Thymus (tissue), 11 donors: ENCODE results near the gene CIAPIN1. TPM values are rescaled to one million over a fixed set of nuclear protein-coding genes. Genes with fewer than 3 reads are reported as not detected.
"Not testable (repeated sequence)": the region's sequence is repeated elsewhere in the genome, so short reads cannot be mapped to it uniquely, and the experiment has no call there.

Experiments used
- DNase-seq, 9 donors: peaks; one replicate each; pipeline ENCODE4 v3.0.0-alpha.2; 2013; ENCODE audit warnings: low spot score in 9 of 9, low read depth in 6 of 9, missing footprints in 1 of 9
- H3K27ac ChIP-seq, 2 donors: one replicate each; pipeline ENCODE4 v1.5.1; 2013; ENCODE audit warnings: control low read depth in 1 of 2, low read depth in 1 of 2, low read length in 1 of 2, mild to moderate bottlenecking in 1 of 2, moderate library complexity in 1 of 2
- H3K27me3 ChIP-seq, 2 donors: one replicate each; pipeline ENCODE4 v1.5.1; 2013; ENCODE audit warnings: low read length in 1 of 2; ENCODE audit not compliant: control insufficient read depth in 2 of 2, insufficient read depth in 1 of 2
- H3K36me3 ChIP-seq, 2 donors: one replicate each; pipeline ENCODE4 v1.5.1; 2013; ENCODE audit warnings: low read length in 1 of 2, mild to moderate bottlenecking in 1 of 2, moderate library complexity in 1 of 2; ENCODE audit not compliant: control insufficient read depth in 2 of 2, insufficient read depth in 2 of 2
- H3K4me1 ChIP-seq, 2 donors: one replicate each; pipeline ENCODE4 v1.5.1; 2013; ENCODE audit warnings: low read length in 2 of 2; ENCODE audit not compliant: control insufficient read depth in 2 of 2, insufficient read depth in 2 of 2
- H3K4me3 ChIP-seq, 2 donors: one replicate each; pipeline ENCODE4 v1.5.1; 2013; ENCODE audit warnings: low read length in 2 of 2, control low read depth in 1 of 2, mild to moderate bottlenecking in 1 of 2
- H3K9me3 ChIP-seq, 2 donors: one replicate each; pipeline ENCODE4 v1.5.1; 2013; ENCODE audit warnings: low read length in 1 of 2, mild to moderate bottlenecking in 1 of 2; ENCODE audit not compliant: control insufficient read depth in 2 of 2, insufficient read depth in 1 of 2
- WGBS: extraction: QIAGEN DNeasy Blood & Tissue Kit; methylation state at CpG from one replicate; pipeline ENCODE4 v1.1.7; 2013; 5-methylcytosine and 5-hydroxymethylcytosine counted together
- polyA plus RNA-seq: library from polyadenylated mRNA; stranded (reverse); fragments of 200-250 nt; gene quantifications from one replicate; pipeline ENCODE4 v1.2.3, GENCODE V29; 2013
- total RNA-seq: library from RNA; stranded (reverse); fragments of 120-200 nt; gene quantifications from one replicate; pipeline ENCODE4 v1.2.4, GENCODE V29; 2013
- donor health status: healthy.

CIAPIN1 gene
- total and polyA plus RNA-seq, 2 donors: 49.8 to 61.9 TPM

DNA sequence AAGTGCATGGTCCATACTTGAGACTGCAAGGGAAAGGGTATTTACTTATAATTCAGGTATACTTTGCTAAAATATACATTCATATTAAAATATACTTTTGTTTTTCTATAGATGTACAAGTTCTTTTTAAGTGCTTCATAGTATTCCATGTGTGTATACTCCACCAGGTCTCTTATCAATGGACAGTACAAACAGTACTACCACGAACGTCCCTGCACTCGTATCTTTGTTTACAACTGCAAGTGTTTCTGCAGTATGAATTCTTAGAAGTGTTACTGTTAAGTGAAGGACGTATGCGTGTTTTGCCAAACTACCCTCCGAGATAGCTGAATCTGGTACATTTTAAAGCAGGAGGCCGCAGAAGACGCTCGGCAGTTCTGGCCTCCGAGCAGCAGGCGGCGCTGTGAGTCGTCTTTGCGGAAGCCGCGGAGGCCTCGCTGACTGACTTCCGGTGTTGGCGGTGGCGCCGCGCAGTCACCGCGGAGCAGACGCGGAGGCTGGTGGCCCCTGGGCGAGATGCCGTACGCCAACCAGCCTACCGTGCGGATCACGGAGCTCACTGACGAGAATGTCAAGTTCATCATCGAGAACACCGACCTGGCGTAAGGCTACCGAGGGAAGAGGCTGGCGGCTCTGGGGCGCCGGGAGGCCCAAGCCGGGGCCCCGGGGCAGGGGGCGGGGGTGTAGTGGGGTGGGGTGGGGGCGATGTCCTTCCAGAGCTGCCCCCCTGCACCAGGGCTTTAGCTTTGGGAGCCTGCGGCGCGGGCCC is 15.2 kb upstream of the CIAPIN1 start, which contains the start of gene POLR2C:
Gene POLR2C (plus strand): TSS at position 471 of the 769 bp plus-strand sequence. CDS start 46 bp downstream, at position 517.
- Histone ChIP-seq H3K4me1 (peaks cover 10 to 11% of the 10 kb centered on the region in 2 donors), H3K27ac (peak within 1 kb of the TSS; percentile 30 to 57), H3K36me3 (peaks cover 54 to 70% of the 10 kb centered on the region in 2 donors), H3K4me3 (peak within 1 kb of the TSS; percentile 86 to 87), H3K27me3 (no peaks in the 10 kb centered on the region), H3K9me3 (no peaks in the 10 kb centered on the region)
- 4% methylated on average over 47 of the region's 47 CpGs for WGBS
- peak; percentile 76 to 95 (median 89) for DNase-seq

DNA sequence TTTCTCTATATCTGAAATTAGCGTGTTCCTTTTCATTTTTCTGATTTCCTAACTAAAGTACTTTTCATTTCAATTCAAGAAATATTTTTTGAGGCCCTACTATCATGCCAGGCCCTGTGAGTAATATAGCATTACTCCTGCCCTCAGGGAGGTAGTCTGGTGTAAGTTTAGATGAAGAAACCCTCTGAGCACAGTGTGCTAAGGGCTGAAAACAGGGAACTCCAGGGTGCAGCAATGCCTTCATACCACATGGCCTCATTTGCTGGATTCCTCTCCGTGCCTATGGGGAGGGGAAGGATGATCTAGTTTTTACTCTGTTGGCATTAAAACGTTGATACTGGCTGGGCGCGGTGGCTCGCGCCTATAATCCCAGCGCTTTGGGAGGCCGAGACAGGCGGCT is 4.8 kb upstream of the CIAPIN1 start:
- Histone ChIP-seq H3K4me3 (no peak overlapping the region), H3K27me3 (no peaks in the 10 kb centered on the region), H3K27ac (no peak overlapping the region), H3K36me3 (peaks cover 44 to 48% of the 10 kb centered on the region in 2 donors), H3K9me3 (no peaks in the 10 kb centered on the region), H3K4me1 (peaks cover 2 to 5% of the 10 kb centered on the region in 2 donors)
- WGBS: 97% methylated on average over 10 of the region's 10 CpGs
- DNase-seq: no peak

DNA sequence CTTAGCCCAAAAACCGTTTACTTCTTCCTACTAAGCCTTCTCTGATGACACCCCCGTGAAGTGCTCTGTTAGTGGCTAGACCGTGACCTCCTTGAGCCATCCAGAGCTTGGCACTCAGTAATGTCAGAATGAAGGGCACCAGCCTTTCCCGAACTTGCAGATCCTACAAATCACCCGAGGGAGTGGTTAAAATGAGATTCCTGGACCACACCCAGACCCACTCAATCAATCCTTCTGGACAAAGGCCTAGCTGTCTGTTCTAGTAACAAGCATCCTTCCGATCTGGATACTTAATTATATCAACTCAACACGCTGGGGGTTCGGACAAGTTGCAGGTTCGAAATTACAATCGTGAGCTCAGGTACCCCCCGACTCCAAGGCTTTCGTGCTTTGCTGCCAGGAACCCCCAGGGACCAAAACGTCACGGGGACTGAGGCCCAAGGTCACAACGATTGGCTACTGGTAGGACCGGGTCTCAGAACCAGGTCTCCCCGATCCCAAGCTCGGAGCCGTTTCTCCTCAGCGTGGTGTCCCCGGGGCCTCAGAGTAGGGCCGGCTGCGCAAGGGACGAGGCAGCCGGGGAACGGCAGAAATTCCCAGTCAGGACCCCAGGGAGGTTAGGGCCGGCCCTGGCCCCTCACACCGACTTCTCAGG is 527 bp downstream of the CIAPIN1 start:
- no peaks in the 10 kb centered on the region for H3K9me3 ChIP-seq
- H3K36me3 ChIP-seq: peaks cover 2 to 6% of the 10 kb centered on the region in 2 donors
- H3K4me3 ChIP-seq: peak overlapping the region; percentile 79 to 97
- WGBS: 9% methylated on average over 28 of the region's 28 CpGs
- peak overlapping the region; percentile 55 to 70 for H3K27ac ChIP-seq
- DNase-seq: peak in 1 of 9 donors; percentile 18
- no peaks in the 10 kb centered on the region for H3K27me3 ChIP-seq
- H3K4me1 ChIP-seq: peaks cover 6 to 15% of the 10 kb centered on the region in 2 donors

DNA sequence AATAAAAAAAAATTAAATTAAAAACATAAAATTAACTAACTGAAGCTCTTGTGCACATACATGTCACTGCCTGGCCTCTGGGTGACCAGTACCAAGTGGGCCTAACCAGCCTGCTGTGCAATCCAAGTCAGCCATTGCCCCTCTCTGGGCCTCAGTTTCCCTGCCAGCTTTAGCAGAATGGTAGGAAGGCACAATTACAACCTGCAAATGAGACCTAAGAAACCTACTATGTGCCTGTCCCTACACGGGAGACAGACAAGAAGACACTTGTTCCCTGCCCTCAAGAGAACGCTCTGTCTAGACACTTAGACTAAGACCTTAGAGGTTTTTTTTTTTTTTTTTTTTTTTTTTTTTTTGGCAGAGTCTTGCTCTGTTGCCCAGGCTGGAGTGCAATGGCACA is 1.7 kb downstream of the CIAPIN1 start:
- no peak overlapping the region for H3K27ac ChIP-seq
- H3K36me3 ChIP-seq: peaks cover 3 to 7% of the 10 kb centered on the region in 2 donors
- WGBS: 99% methylated on average over 2 of the region's 2 CpGs
- no peak for DNase-seq
- H3K27me3 ChIP-seq: no peaks in the 10 kb centered on the region
- peaks cover 6 to 15% of the 10 kb centered on the region in 2 donors for H3K4me1 ChIP-seq
- H3K4me3 ChIP-seq: no peak overlapping the region
- peaks cover 2 to 3% of the 10 kb centered on the region in 2 donors for H3K9me3 ChIP-seq

DNA sequence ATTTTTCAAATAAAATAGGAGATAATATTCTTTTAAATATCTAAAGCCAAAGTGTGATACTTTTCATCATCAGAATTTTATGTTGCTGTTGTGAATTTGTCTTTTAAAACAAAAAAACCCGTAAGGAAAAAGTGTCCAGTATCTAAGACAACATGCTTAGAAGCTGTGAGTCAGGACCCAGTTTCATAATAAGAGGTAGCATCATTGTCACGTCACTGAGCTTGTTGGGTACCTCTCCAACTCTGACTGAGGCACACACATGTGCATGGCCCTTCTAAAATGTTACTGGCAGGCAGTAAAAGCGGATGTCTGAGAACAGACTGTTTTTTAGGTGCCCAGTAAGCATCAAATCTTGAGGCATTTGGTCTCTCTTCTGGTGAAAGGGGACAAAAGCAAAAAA is 2.5 kb downstream of the CIAPIN1 start:
- 97% methylated on average over 3 of the region's 3 CpGs for WGBS
- no peak overlapping the region for H3K27ac ChIP-seq

DNA sequence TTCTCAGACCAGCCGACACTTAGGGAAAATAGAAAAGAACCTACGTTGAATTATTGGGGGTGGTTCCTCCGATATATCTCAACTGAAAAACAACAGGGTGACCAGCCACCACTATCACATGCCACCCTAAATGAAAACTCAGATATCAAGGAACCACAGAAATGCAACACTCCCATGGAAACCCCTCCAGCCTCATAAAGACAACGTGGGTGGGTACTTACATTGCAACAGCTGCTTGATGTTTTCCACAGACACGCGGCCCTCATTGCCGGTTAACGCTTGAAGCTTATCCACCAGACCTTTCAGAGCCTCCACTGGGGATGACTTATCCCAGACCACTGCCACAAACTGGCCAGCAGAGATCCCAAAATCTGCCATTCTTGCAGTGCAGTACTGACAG is 6.6 kb downstream of the CIAPIN1 start:
- DNase-seq, H3K4me3 ChIP-seq, H3K4me1 ChIP-seq, H3K27me3 ChIP-seq, H3K27ac ChIP-seq: not testable (repeated sequence)
- Histone ChIP-seq H3K36me3 (peaks cover 27 to 34% of the 10 kb centered on the region in 2 donors), H3K9me3 (peaks cover 2 to 13% of the 10 kb centered on the region in 2 donors)
- WGBS: over 99% methylated on average over 8 of the region's 8 CpGs

More for the DNA sequence above, 2.5 kb downstream of the CIAPIN1 start:
- Histone ChIP-seq H3K36me3 (peaks cover 6 to 10% of the 10 kb centered on the region in 2 donors), H3K4me1 (peaks cover 6 to 15% of the 10 kb centered on the region in 2 donors), H3K9me3 (peaks cover 2 to 10% of the 10 kb centered on the region in 2 donors), H3K4me3 (no peak overlapping the region), H3K27me3 (no peaks in the 10 kb centered on the region)
- DNase-seq: no peak

DNA sequence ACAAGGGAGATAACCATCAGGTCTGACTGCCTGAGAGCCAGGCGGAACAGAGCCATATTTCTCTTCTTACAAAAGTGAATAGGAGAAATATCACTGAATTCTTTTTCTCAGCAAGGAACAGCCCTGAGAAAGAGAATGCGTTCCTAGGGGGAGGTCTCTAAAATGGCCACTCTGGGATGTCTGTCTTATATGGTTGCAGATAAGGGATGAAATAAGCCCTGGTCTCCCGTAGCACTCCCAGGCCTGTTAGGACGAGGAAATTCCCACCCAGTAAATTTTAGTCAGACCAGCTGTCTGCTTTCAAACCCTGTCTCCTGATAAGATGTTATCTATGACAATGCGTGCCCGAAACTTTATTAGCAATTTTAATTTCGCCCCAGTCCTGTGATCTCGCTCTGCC is 7.2 kb downstream of the CIAPIN1 start:
- WGBS: over 99% methylated on average over 8 of the region's 8 CpGs
- peaks cover 29 to 37% of the 10 kb centered on the region in 2 donors for H3K36me3 ChIP-seq
- H3K4me1 ChIP-seq, DNase-seq, H3K27ac ChIP-seq, H3K27me3 ChIP-seq, H3K4me3 ChIP-seq: not testable (repeated sequence)
- H3K9me3 ChIP-seq: peaks cover 2 to 13% of the 10 kb centered on the region in 2 donors

DNA sequence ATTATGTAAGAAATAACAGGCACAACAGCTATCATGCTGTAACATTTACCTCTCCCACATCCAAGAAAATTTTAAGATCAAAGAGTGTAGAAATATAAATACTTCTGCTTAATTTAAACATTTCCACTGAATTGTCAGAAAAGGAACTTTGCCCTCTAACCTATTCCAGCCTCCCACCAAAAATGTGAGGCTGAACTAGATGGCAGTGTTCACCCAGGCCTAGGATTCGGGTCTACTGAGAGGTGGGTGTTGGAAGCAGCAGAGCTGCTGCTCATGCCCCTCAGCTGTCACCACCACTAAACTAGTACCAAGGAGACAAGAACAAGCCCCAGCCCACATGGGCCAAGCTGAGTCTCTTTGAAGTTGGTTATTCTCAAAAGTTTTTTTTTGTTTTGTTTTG is 11.3 kb downstream of the CIAPIN1 start:
- peaks cover 14 to 23% of the 10 kb centered on the region in 2 donors for H3K4me1 ChIP-seq
- H3K4me3 ChIP-seq: no peak overlapping the region
- 97% methylated on average over 1 of the region's 1 CpG for WGBS
- peaks cover 2 to 13% of the 10 kb centered on the region in 2 donors for H3K9me3 ChIP-seq
- peak overlapping the region in 1 of 2 donors; percentile 53 for H3K27ac ChIP-seq
- no peaks in the 10 kb centered on the region for H3K27me3 ChIP-seq
- peaks cover 49 to 72% of the 10 kb centered on the region in 2 donors for H3K36me3 ChIP-seq
- DNase-seq: no peak

DNA sequence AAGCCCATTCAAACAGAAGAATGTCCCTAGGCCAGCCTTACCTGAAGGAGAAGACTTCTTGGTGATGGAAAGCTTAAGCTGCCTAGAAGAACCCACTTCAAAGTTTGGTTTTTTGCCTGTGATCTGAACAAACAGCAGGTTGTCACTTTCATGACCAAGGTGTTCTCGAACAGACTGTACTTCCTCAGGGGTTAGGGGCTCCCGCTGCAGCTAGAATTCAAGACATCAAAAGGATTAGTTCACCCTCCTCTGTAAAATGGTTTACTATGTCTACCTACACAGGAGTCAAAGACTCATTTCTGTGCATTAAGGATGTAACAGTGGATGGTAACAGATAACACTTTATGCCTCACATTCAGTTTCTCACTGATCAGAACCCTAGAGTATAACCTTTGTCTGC is 13.2 kb downstream of the CIAPIN1 start:
- peaks cover 0 to under 1% of the 10 kb centered on the region in 2 donors for H3K9me3 ChIP-seq
- no peaks in the 10 kb centered on the region for H3K27me3 ChIP-seq
- peaks cover 52 to 75% of the 10 kb centered on the region in 2 donors for H3K36me3 ChIP-seq
- peaks cover 14 to 23% of the 10 kb centered on the region in 2 donors for H3K4me1 ChIP-seq
- WGBS: 25% methylated on average over 2 of the region's 2 CpGs
- peak in 7 of 9 donors; percentile 38 to 86 (median 65) for DNase-seq
- no peak overlapping the region for H3K4me3 ChIP-seq
- H3K27ac ChIP-seq: peak overlapping the region; percentile 6 to 76
